ENCODE measurements around the gene DPPA4. TPM values are rescaled to one million over a fixed set of nuclear protein-coding genes. Genes with fewer than 3 reads are reported as not detected.

The DPPA4 gene
- total RNA-seq, 2 experiments from 2014 or later = not detected

DNA sequence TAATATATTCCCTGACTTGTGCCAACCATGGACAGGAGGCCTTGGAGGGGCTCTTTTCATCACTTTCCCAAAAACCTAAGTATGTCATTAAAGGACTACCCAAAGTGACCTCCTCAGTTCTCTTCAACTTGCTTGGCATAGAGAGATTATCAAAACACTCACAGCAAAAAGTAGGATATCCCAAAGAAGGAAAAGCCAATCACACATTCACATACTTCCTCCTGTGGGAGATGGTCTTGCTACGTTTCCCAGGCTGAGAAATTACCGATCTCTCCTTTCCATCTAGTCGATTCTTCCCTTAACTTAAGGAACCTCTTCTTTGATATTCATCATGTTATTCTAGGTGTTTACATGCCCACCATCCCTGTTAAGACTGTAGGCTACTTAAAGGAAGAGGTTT is 9.1 kb downstream of the DPPA4 start:
- no peak for DNase-seq
- no peaks in the 10 kb centered on the region for H3K9me3 Mint-ChIP-seq
- ChIA-PET POLR2A (no interaction called here), CTCF (no interaction called here)
- no peaks in the 10 kb centered on the region for H3K27me3 Mint-ChIP-seq
- no peaks in the 10 kb centered on the region for H3K36me3 Mint-ChIP-seq (ENCODE audit: low read depth)
- H3K27ac Mint-ChIP-seq = no peak overlapping the region
- no peak overlapping the region for H3K4me3 Mint-ChIP-seq
- no peaks in the 10 kb centered on the region for H3K4me1 Mint-ChIP-seq

DNA sequence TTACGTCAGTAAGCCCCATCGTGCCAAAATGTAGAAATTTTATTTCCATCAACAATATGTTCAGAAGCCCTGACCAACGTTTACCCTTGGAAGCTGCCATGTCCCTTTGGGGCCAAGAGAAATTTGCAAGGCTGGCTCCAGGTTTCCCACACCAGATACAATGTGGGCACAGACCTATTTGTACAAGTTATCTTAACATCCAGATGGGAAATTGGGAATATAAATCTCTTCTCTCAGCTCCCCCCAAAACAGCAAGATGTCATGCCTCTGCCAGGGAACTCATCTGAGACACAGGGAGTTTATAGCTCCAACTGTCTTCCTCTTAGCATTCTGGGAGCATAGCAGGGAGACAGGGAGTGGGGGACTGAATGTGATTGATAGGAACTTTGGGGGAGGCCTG is 11.7 kb downstream of the DPPA4 start:
- CTCF ChIA-PET = no interaction called here
- no peaks in the 10 kb centered on the region for H3K4me1 Mint-ChIP-seq

DNA sequence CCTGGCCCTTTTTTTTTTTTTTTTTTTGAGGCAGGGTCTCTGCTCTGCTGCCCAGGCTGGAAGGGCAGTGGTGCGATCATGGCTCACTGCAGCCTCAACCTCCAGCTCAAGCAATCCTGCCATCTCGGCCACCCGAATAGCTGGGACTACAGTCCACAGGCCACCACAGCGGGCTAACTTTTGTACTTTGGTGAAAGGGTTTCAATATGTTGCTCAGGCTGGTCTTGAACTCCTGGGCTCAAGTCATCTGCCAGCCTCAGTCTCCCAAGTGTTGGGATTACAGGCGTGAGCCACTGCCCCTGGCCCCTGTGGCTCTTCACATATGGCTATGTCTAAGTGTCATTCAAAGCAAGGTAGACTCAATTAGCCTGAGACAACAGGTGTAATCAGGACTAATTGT is 12.2 kb downstream of the DPPA4 start:
- H3K27me3 Mint-ChIP-seq = no peaks in the 10 kb centered on the region
- CTCF ChIA-PET = no interaction called here
- no peaks in the 10 kb centered on the region for H3K9me3 Mint-ChIP-seq
- DNase-seq = no peak
- no peak overlapping the region for H3K4me3 Mint-ChIP-seq
- H3K4me1 Mint-ChIP-seq = no peaks in the 10 kb centered on the region
- POLR2A ChIA-PET = no interaction called here
- H3K36me3 Mint-ChIP-seq (ENCODE audit: low read depth) = no peaks in the 10 kb centered on the region
- H3K27ac Mint-ChIP-seq = no peak overlapping the region

More for the DNA sequence above, 11.7 kb downstream of the DPPA4 start:
- Mint-ChIP-seq H3K27ac (no peak overlapping the region), H3K36me3 (ENCODE audit: low read depth) (no peaks in the 10 kb centered on the region), H3K4me3 (no peak overlapping the region), H3K9me3 (no peaks in the 10 kb centered on the region), H3K27me3 (no peaks in the 10 kb centered on the region)
- DNase-seq = no peak
- POLR2A ChIA-PET = no interaction called here

GRCh38 chr3:109316162-109316730 is 21.1 kb downstream of the DPPA4 start, which contains the start of gene DPPA2:
Gene DPPA2 (minus strand): TSS chr3:109316517. CDS start chr3:109314542, 1,975 bp downstream.
- H3K4me1 Mint-ChIP-seq = no peaks in the 10 kb centered on the region
- no peaks in the 10 kb centered on the region for H3K36me3 Mint-ChIP-seq (ENCODE audit: low read depth)
- H3K27ac Mint-ChIP-seq = no peak within 1 kb of the TSS
- no peak within 1 kb of the TSS for H3K4me3 Mint-ChIP-seq
- POLR2A ChIA-PET = no interaction called here
- CTCF ChIA-PET = no interaction called here
- no peaks in the 10 kb centered on the region for H3K27me3 Mint-ChIP-seq
- no peaks in the 10 kb centered on the region for H3K9me3 Mint-ChIP-seq
- no peak for DNase-seq

DNA sequence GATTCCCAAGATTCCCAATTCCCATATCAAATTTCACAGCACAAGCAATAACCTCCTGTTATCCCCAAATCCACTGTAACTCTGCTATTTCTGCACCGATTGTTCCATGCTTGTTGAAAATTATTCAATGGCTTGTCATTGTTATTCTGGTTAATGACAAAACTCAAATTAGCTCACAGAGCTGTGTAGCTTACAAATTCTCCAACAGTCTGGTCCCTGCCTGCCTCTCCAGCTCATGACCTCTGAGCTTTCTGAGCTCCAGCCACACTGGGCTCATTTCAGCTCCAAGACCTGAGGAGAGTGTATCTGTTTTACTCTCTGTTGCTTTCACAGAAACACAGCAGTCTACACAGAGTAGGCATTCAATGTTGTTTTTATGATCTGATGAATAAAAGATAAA is 24.3 kb downstream of the DPPA4 start:
- no peak overlapping the region for H3K4me3 Mint-ChIP-seq
- H3K27ac Mint-ChIP-seq = no peak overlapping the region
- no peaks in the 10 kb centered on the region for H3K9me3 Mint-ChIP-seq
- ChIA-PET CTCF (no interaction called here), POLR2A (no interaction called here)
- no peaks in the 10 kb centered on the region for H3K4me1 Mint-ChIP-seq
- H3K27me3 Mint-ChIP-seq = no peaks in the 10 kb centered on the region
- DNase-seq = no peak
- H3K36me3 Mint-ChIP-seq (ENCODE audit: low read depth) = no peaks in the 10 kb centered on the region

- H3K4me3 Mint-ChIP-seq = no peak overlapping the region
- H3K27ac Mint-ChIP-seq = no peak overlapping the region
- POLR2A ChIA-PET = no interaction called here
- no peak for DNase-seq
- H3K36me3 Mint-ChIP-seq (ENCODE audit: low read depth) = no peaks in the 10 kb centered on the region
- H3K4me1 Mint-ChIP-seq = no peaks in the 10 kb centered on the region
- CTCF ChIA-PET = no interaction called here
- no peaks in the 10 kb centered on the region for H3K9me3 Mint-ChIP-seq
- no peaks in the 10 kb centered on the region for H3K27me3 Mint-ChIP-seq
Measured at GRCh38 chr3:109297496-109297895, 39.9 kb downstream of the DPPA4 start.

DNA sequence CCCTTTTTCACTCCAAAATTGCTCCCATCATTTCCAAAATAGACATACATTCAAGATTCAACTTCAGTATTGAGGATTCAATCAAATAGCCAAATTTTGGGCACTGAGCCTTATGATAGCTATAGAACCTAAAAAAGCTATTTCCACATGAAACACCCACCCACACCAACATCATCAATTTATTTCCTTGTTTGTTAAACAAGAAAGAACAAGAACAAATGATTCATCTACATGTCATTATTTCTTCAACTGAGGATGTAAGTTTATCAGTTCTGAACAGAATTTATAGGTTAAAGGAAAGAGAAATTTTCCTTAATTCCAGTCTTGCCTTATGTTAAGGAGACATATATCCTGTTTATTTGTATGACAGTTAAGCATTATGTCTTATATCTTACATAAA is 53.3 kb downstream of the DPPA4 start:
- Mint-ChIP-seq H3K27me3 (no peaks in the 10 kb centered on the region), H3K4me1 (no peaks in the 10 kb centered on the region), H3K9me3 (no peaks in the 10 kb centered on the region), H3K36me3 (ENCODE audit: low read depth) (no peaks in the 10 kb centered on the region), H3K27ac (no peak overlapping the region), H3K4me3 (no peak overlapping the region)
- ChIA-PET POLR2A (no interaction called here), CTCF (interaction anchor here (0.9 kb wide), 1 partner anchor 10 kb away, joined by 4 read pairs; no protein-coding TSS in a partner anchor)
- DNase-seq = no peak

GRCh38 chr3:109278546-109278945 is 58.8 kb downstream of the DPPA4 start:
- no peak for DNase-seq
- no peaks in the 10 kb centered on the region for H3K36me3 Mint-ChIP-seq (ENCODE audit: low read depth)
- no peak overlapping the region for H3K27ac Mint-ChIP-seq
- ChIA-PET POLR2A (no interaction called here), CTCF (no interaction called here)
- H3K4me1 Mint-ChIP-seq = no peaks in the 10 kb centered on the region
- H3K9me3 Mint-ChIP-seq = no peaks in the 10 kb centered on the region
- H3K27me3 Mint-ChIP-seq = no peaks in the 10 kb centered on the region
- H3K4me3 Mint-ChIP-seq = no peak overlapping the region

- no peaks in the 10 kb centered on the region for H3K4me1 Mint-ChIP-seq
Measured at GRCh38 chr3:109278141-109278540, 59.2 kb downstream of the DPPA4 start.

More at GRCh38 chr3:109278141-109278540, 59.2 kb downstream of the DPPA4 start:
- ChIA-PET POLR2A (no interaction called here), CTCF (no interaction called here)
- Mint-ChIP-seq H3K9me3 (no peaks in the 10 kb centered on the region), H3K36me3 (ENCODE audit: low read depth) (no peaks in the 10 kb centered on the region), H3K27ac (no peak overlapping the region), H3K4me3 (no peak overlapping the region), H3K27me3 (no peaks in the 10 kb centered on the region)
- DNase-seq = no peak

Other genes starting within 250 kb of the DPPA4 start
- not detected for gene MORC1, start 219.4 kb downstream of the DPPA4 start, total RNA-seq
- not detected for gene C3orf85, start 200.8 kb downstream of the DPPA4 start, total RNA-seq
- not detected for gene DPPA2, start 21.0 kb downstream of the DPPA4 start, total RNA-seq

Data from activated CD4-positive, alpha-beta memory T cell treated with anti-CD3 and anti-CD28 coated beads, Interleukin-2, amount 10 ng/mL, durations not matched to agents 7 days and 5 days (primary cell).